SHP77 treated with DMSO at 0.1 percent for 48 hours (cell line): Measurements from ENCODE around the gene GCSAM.
"Not testable (repeated sequence)": the region's sequence is repeated elsewhere in the genome, so short reads cannot be mapped to it uniquely, and the experiment has no call there.

Experiments
- DNase-seq: peaks from one replicate; lab custom pipeline; 2025; lab: John Stamatoyannopoulos, UW

GCSAM gene

GRCh38 chr3:112074006-112074405 lies 59.0 kb downstream of the GCSAM start:
- DNase-seq, result no peak

- not testable (repeated sequence) for DNase-seq
Observed at GRCh38 chr3:112072387-112073060, 60.5 kb downstream of the GCSAM start.
